ENCODE results near the gene ZBTB7C. TPM values are rescaled to one million over a fixed set of nuclear protein-coding genes. Genes with fewer than 3 reads are reported as not detected.

Gene ZBTB7C
- total and polyA plus RNA-seq, 9 of the 15 experiments (the other 6 are each of a cell fraction or from before 2014, with no cell fraction given) = not detected

GRCh38 chr18:48333563-48333962 is 75.6 kb downstream of the ZBTB7C start (continued):
- TF ChIP-seq ZBTB26 (CRISPR knock-in tag; IDR thresholded peaks at IDR 0.05) = no peak
- TF ChIP-seq HDAC1 (IDR thresholded peaks at IDR 0.05) = no peak

DNA sequence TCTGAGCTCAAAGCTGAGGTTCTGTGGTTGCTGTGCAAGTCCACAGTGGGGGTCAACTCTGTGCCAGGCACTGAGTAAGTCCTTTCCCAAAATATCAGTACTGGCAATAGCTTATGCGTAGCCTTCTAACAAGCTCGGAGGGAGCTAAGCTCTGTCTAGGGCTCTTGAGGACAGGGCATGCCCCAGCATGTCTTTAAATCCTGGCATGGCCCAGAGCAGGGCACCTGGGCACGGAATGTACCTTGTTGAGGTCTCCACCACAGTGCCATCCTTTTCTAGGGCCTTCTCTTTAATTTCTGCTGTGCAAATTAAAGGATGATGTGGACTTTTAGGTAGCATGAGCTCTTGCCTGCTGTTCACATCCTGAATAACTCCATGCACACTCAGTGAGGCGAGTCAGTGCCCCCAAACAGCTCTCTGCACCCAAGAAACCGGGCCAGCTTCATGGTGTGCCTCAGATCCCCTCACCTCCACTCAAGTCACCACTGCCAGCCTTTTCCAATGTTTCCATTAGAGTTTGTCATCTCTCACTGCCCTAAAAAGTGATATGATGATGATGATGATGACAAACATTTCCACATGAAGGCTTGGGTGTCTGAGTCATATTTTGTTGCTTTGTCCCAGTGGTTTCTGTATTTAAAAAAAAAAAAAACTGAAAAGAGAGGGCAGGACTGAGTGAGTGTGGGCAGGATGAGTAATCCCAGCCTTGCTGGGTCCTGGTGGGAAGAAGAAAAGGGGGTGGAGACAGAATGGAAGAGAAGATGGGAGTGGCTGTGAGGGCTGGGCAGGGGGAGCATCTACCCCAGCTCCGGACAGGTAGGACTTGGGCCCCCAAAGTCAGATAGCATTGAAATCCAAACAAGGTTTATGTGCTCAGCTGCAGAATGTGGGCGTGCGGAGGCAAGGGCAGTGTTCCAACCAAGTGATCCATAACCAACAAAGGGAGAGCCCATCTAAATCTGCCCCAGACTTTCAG is 78.9 kb downstream of the ZBTB7C start:
- DNase-seq (ENCODE audit: extremely low read depth in 1 of 4, low spot score in 3 of 4) (no peak), FAIRE-seq (no peak), ATAC-seq (no peak)
- ChIA-PET POLR2A (interaction anchor here (0.8 kb wide), 1 partner anchor 10 kb away, joined by 3 read pairs; no protein-coding TSS in a partner anchor), CTCF (ENCODE audit: low intra/inter-chr PET ratio) (no interaction called here)
- H3K27me3 ChIP-seq (ENCODE audit: control insufficient read depth in 2 of 2, insufficient read depth in 2 of 2, low read length in 2 of 2) = peaks cover 0 to 18% of the 10 kb centered on the region in 2 experiments; a peak in 2 of 5 replicates
- WGBS (ENCODE audit: insufficient coverage, low coverage, missing lambda C conversion rate) = 2% methylated on average over 6 of the region's 8 CpGs
- H2AFZ ChIP-seq (ENCODE audit: low read depth, low read length) = no peak overlapping the region
- in situ Hi-C loops (cut with MboI) (no loop called here), intact Hi-C loops (cut with micrococcal nuclease) (no loop called here)
- H3K36me3 ChIP-seq (ENCODE audit: control insufficient read depth, insufficient read depth, low read length) = no peaks in the 10 kb centered on the region
- no peaks in the 10 kb centered on the region for H4K20me1 ChIP-seq (replicated peaks; ENCODE audit: control insufficient read depth, insufficient read depth, low read length)
- H3K9me1 ChIP-seq (ENCODE audit: control insufficient read depth, insufficient read depth, low read length) = no peaks in the 10 kb centered on the region
- no peak overlapping the region for H3K4me2 ChIP-seq (ENCODE audit: insufficient read depth, low read length)
- no TSS peak for BruUV-seq (replicated peaks)
- no peaks in the 10 kb centered on the region for H3K4me1 ChIP-seq (replicated peaks in 1 of 2; ENCODE audit: control insufficient read depth in 2 of 2, insufficient read depth in 2 of 2, low read length in 2 of 2)
- H3K9ac ChIP-seq (ENCODE audit: insufficient read depth in 1 of 2, low read depth in 2 of 2, low read length in 2 of 2) = no peak overlapping the region
- H3K27ac ChIP-seq (ENCODE audit: extremely low read depth, low read depth, low read length) = no peak overlapping the region
- no peaks in the 10 kb centered on the region for H3K79me2 ChIP-seq (ENCODE audit: control insufficient read depth, insufficient read depth, low read length)
- no peak overlapping the region for H3K4me3 ChIP-seq
- H3K9me3 ChIP-seq (replicated peaks; ENCODE audit: control insufficient read depth, insufficient read depth, low read depth, low read length) = no peaks in the 10 kb centered on the region
- TF ChIP-seq MECOM (CRISPR knock-in tag; IDR thresholded peaks at IDR 0.05) (no peak), ETS2 (tag; IDR thresholded peaks at IDR 0.05; ENCODE audit: borderline replicate concordance, poor library complexity, severe bottlenecking) (no peak), ZNF551 (CRISPR knock-in tag; IDR thresholded peaks at IDR 0.05) (no peak), PML (IDR thresholded peaks at IDR 0.05; ENCODE audit: low read length) (no peak), ZFP30 (CRISPR knock-in tag; IDR thresholded peaks at IDR 0.05; ENCODE audit: borderline replicate concordance) (no peak), GATA2 (CRISPR knock-in tag; IDR thresholded peaks at IDR 0.05) (no peak), SIN3B (IDR thresholded peaks at IDR 0.05; ENCODE audit: low read depth) (no peak), ZNF436 (CRISPR knock-in tag; IDR thresholded peaks at IDR 0.05) (no peak), ZNF217 (CRISPR knock-in tag; IDR thresholded peaks at IDR 0.05) (no peak), THRAP3 (IDR thresholded peaks at IDR 0.05; ENCODE audit: borderline replicate concordance) (no peak), E2F5 (CRISPR knock-in tag; IDR thresholded peaks at IDR 0.05) (no peak), SRSF3 (IDR thresholded peaks at IDR 0.05; ENCODE audit: insufficient read depth, low read length) (no peak)
- TF ChIP-seq, protein P1, sequence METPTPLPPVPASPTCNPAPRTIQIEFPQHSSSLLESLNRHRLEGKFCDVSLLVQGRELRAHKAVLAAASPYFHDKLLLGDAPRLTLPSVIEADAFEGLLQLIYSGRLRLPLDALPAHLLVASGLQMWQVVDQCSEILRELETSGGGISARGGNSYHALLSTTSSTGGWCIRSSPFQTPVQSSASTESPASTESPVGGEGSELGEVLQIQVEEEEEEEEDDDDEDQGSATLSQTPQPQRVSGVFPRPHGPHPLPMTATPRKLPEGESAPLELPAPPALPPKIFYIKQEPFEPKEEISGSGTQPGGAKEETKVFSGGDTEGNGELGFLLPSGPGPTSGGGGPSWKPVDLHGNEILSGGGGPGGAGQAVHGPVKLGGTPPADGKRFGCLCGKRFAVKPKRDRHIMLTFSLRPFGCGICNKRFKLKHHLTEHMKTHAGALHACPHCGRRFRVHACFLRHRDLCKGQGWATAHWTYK (CRISPR knock-in tag; IDR thresholded peaks at IDR 0.05) = no peak

All from K562 (cell line).